ENCODE data around the gene RPL10.

The RPL10 gene

DNA sequence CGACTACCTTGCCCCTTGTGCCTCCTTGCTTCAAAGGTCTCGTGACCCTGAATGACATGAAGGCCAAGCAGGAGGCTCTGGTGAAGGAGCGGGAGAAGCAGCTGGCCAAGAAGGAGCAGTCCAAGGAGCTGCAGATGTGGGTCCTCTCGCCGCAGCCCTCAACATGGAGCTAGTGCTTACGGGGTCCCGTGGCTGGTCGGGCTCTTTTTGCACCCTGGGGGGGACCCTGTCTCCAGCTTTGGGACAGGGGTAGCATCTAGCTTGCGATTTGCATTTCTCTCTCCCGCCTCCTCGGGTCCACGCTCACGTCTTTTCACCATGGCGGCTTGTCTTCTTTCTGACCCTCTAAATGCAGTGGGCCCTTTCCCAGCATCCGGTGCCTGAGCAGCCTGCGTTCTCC lies 47.6 kb downstream of the RPL10 start:
- DNase-seq = no peak
- Histone ChIP-seq H3K9me3 (no peaks in the 10 kb centered on the region), H3K36me3 (peaks cover 9% of the 10 kb centered on the region), H3K4me3 (ENCODE audit: low read depth, low read length) (no peak overlapping the region), H3K27me3 (no peaks in the 10 kb centered on the region), H3K4me1 (no peaks in the 10 kb centered on the region; the same call in 1 of the 2 replicates)
- TF ChIP-seq, protein P1, sequence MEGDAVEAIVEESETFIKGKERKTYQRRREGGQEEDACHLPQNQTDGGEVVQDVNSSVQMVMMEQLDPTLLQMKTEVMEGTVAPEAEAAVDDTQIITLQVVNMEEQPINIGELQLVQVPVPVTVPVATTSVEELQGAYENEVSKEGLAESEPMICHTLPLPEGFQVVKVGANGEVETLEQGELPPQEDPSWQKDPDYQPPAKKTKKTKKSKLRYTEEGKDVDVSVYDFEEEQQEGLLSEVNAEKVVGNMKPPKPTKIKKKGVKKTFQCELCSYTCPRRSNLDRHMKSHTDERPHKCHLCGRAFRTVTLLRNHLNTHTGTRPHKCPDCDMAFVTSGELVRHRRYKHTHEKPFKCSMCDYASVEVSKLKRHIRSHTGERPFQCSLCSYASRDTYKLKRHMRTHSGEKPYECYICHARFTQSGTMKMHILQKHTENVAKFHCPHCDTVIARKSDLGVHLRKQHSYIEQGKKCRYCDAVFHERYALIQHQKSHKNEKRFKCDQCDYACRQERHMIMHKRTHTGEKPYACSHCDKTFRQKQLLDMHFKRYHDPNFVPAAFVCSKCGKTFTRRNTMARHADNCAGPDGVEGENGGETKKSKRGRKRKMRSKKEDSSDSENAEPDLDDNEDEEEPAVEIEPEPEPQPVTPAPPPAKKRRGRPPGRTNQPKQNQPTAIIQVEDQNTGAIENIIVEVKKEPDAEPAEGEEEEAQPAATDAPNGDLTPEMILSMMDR (IDR thresholded peaks at IDR 0.05; ENCODE audit: low read depth, low read length) = no peak

DNA sequence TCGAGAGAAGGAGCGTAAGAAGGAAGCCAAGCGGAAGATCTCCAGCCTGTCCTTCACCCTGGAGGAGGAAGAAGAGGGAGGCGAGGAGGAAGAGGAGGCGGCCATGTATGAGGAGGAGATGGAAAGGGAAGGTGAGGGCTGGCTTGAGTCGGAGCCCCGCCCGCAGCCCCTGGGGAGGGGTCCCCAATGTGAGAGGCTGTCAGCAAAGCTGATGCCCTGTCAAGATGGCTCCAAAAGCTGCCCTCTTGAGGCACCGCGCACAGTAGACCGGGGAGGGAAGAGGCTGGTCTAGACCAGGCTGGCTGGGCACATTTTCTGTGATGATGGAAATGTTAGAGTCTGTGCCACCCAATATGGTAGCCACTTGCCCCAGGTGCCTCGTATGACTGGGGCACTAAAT lies 48.3 kb downstream of the RPL10 start:
- no peaks in the 10 kb centered on the region for H3K9me3 ChIP-seq
- H3K4me3 ChIP-seq (ENCODE audit: low read depth, low read length) = no peak overlapping the region
- no peaks in the 10 kb centered on the region for H3K27me3 ChIP-seq
- H3K4me1 ChIP-seq = no peaks in the 10 kb centered on the region; the same call in 1 of the 2 replicates
- no peak for DNase-seq
- H3K36me3 ChIP-seq = peaks cover 7% of the 10 kb centered on the region
- TF ChIP-seq, protein P1 (IDR thresholded peaks at IDR 0.05; ENCODE audit: low read depth, low read length) = no peak

DNA sequence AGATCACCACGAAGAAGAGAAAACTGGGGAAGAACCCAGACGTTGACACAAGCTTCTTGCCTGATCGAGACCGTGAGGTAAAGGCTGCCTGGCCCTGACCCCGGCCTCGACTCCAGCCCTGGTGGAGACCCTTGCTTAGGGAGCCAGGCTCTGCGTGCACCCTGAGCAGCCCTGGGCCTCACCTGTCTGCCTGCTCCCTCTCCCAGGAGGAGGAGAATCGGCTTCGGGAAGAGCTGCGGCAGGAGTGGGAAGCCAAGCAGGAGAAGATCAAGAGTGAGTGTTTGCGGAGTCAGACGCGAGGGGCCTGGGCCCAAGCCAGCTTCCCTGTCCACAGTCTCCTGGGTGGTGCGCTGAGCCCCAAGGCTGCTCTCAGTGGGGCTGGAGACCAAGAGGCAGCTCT lies 50.3 kb downstream of the RPL10 start:
- Histone ChIP-seq H3K4me1 (no peaks in the 10 kb centered on the region; the same call in 1 of the 2 replicates), H3K9me3 (no peaks in the 10 kb centered on the region), H3K27me3 (no peaks in the 10 kb centered on the region), H3K4me3 (ENCODE audit: low read depth, low read length) (no peak overlapping the region), H3K36me3 (peaks cover 3% of the 10 kb centered on the region)
- no peak for DNase-seq
- TF ChIP-seq, protein P1 (IDR thresholded peaks at IDR 0.05; ENCODE audit: low read depth, low read length) = no peak

DNA sequence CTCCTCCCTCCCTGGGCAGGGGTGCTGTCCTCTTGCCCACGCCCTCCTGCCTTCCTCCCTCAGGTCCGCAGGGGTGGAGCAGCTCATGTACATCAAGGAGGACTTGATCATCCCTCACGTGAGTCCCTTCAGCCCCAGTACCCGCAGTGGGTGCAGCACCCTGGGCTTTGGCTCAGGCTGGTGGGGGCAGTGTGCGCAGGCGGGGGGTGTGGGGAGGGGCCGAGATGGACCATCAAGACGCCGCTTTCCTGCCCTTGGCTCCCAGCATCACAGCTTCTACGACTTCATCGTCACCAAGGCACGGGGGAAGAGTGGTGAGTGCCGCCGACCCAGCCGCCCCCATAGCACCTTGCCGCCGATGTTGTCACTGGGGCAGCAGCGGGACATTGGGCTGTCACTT lies 51.4 kb downstream of the RPL10 start:
- Histone ChIP-seq H3K36me3 (peaks cover 3% of the 10 kb centered on the region), H3K4me1 (no peaks in the 10 kb centered on the region), H3K4me3 (ENCODE audit: low read depth, low read length) (no peak overlapping the region), H3K27me3 (no peaks in the 10 kb centered on the region), H3K9me3 (no peaks in the 10 kb centered on the region)
- no peak for DNase-seq
- TF ChIP-seq, protein P1 (IDR thresholded peaks at IDR 0.05; ENCODE audit: low read depth, low read length) = no peak

DNA sequence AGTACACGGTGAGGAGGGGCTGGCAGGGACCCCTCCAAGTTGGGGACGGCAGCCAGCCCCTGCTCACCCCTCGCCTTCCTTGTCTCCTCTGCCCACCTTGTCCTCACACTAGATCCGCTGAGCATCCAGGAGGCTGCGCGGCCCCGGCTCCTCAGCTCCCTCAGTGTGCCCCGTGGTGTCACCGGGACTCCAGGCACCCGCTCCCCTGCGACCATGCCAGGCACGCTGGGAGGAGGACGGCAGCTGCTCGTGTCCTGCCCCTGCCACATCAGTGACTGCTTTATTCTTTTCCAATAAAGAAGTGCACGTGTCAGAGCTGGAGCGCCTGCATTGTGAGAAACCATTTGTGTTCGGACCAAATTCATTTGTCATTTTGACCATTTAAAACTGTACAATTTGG lies 52.1 kb downstream of the RPL10 start:
- H3K9me3 ChIP-seq = no peaks in the 10 kb centered on the region
- no peaks in the 10 kb centered on the region for H3K27me3 ChIP-seq
- H3K4me1 ChIP-seq = no peaks in the 10 kb centered on the region
- TF ChIP-seq, protein P1 (IDR thresholded peaks at IDR 0.05; ENCODE audit: low read depth, low read length) = no peak
- DNase-seq = no peak
- peaks cover 3% of the 10 kb centered on the region for H3K36me3 ChIP-seq
- no peak overlapping the region for H3K4me3 ChIP-seq (ENCODE audit: low read depth, low read length)
